Subcutaneous adipose tissue (tissue), 4 donors: ENCODE data around the gene CCR2. TPM values are rescaled to one million over a fixed set of nuclear protein-coding genes. Genes with fewer than 3 reads are reported as not detected.

Source experiments
- total RNA-seq, 4 donors: library from RNA; depleted of rRNA; stranded (reverse); fragments of >200 nt; gene quantifications; one replicate each; pipeline ENCODE4 v1.1.0, GENCODE V29; 2016
- TF ChIP-seq, protein P1 (sequence below): fragments of 450-650 bp; IDR thresholded peaks from one replicate; pipeline ENCODE4 v1.5.1; 2016; ENCODE audit warnings: low read depth, mild to moderate bottlenecking, control low read depth, antibody characterized with exemption, moderate library complexity

The CCR2 gene
- total RNA-seq = 1 to 10 TPM; 1.3 to 3.4 (median 1.8) TPM

DNA sequence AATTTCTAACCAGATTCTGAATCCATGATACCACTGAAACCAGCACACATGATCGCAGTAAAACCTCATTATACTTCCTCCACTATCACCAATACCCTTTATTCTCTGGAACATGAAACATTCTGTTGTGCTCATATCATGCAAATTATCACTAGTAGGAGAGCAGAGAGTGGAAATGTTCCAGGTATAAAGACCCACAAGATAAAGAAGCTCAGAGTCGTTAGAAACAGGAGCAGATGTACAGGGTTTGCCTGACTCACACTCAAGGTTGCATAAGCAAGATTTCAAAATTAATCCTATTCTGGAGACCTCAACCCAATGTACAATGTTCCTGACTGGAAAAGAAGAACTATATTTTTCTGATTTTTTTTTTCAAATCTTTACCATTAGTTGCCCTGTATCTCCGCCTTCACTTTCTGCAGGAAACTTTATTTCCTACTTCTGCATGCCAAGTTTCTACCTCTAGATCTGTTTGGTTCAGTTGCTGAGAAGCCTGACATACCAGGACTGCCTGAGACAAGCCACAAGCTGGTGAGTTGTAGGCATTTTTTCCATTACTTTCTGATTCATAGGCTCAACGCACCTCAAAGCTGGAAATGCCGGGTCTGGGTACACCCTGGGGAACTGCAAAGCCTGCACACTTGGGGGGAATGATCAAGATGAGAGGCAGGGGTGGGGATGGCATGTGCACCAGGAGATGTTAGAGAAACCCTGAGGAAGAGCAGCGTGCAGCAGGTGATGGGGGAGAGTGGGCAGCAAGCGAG lies at the start of gene CCR2:
Gene CCR2 (plus strand): TSS at position 465 of the 764 bp plus-strand sequence. CDS start 3,417 bp downstream, outside the sequence.
- TF ChIP-seq, protein P1, sequence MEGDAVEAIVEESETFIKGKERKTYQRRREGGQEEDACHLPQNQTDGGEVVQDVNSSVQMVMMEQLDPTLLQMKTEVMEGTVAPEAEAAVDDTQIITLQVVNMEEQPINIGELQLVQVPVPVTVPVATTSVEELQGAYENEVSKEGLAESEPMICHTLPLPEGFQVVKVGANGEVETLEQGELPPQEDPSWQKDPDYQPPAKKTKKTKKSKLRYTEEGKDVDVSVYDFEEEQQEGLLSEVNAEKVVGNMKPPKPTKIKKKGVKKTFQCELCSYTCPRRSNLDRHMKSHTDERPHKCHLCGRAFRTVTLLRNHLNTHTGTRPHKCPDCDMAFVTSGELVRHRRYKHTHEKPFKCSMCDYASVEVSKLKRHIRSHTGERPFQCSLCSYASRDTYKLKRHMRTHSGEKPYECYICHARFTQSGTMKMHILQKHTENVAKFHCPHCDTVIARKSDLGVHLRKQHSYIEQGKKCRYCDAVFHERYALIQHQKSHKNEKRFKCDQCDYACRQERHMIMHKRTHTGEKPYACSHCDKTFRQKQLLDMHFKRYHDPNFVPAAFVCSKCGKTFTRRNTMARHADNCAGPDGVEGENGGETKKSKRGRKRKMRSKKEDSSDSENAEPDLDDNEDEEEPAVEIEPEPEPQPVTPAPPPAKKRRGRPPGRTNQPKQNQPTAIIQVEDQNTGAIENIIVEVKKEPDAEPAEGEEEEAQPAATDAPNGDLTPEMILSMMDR = no peak

DNA sequence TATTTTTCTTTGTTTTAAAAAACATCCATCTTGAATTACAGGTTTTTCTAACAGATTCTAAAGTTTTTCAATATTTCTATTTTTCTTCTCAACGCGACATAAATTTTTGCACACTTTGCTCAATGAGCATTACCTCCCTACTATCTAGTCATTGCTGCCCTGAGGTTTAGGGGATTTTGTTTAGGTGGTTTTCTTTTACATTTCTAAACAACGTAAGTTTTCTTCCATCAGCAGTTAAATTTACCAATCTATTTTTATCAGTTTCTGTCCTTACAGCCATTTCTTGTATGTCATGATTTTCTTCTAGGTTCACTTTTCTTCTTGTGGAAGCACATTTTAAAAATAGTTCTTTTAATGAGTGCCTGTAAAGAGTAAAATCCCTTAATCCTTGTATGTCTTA lies 49.2 kb upstream of the CCR2 start:
- TF ChIP-seq, protein P1 = no peak

DNA sequence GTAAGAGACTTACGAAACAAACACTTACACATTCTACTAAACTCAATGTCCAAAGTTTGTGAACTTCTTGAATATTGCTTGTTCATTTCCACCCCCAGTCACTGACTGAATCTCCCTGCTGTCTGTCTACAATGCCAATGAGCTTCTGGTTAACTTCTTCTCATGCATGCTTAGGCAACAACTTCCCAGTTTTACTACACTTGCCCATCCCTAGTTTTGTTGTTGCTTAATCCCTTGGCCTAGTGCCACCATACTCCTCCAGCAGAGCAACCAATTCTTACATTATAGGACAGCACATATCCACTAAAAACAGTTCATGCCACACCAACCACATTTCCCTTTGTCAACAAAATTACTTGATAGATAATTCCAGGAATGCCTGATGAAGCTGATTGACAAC lies 40.9 kb upstream of the CCR2 start:
- TF ChIP-seq, protein P1 = no peak

DNA sequence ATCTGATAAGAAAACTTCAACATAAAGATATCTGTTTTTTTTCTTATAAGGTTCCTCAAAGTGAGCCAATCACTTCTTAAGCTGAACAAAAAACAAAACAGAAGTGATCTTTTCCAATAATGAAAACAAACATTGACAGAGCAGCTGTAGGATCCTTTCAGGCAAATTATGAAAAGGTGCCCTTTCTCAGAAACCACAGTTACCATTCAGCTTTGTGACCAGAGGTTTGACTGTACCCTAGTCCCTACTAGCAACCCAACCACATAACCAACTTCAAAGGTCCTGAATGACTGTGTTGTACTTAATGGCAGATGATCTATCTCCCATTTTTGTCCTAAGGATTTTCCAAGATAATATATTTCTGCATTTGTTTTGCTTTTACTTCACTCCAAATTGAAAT lies 39.4 kb upstream of the CCR2 start:
- TF ChIP-seq, protein P1 = no peak

DNA sequence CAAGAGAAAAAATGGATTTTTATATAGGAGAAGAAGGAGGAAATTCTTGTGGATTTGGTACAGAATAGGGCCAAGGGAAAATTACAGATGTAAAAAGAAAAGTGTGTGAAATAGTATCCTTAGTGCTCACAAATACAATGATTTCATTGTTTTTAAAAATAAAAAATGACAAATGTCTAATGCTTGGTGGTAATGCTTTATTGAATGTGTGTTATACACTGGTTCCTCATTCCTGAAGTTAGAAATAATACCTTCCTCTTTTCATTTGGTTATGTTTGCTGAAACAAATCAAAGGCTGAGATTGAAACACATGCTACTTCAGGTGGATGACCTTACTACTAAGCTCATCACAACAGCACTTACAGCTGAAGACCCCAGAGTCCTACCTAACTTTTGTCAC lies 37.7 kb upstream of the CCR2 start:
- TF ChIP-seq, protein P1 = no peak

DNA sequence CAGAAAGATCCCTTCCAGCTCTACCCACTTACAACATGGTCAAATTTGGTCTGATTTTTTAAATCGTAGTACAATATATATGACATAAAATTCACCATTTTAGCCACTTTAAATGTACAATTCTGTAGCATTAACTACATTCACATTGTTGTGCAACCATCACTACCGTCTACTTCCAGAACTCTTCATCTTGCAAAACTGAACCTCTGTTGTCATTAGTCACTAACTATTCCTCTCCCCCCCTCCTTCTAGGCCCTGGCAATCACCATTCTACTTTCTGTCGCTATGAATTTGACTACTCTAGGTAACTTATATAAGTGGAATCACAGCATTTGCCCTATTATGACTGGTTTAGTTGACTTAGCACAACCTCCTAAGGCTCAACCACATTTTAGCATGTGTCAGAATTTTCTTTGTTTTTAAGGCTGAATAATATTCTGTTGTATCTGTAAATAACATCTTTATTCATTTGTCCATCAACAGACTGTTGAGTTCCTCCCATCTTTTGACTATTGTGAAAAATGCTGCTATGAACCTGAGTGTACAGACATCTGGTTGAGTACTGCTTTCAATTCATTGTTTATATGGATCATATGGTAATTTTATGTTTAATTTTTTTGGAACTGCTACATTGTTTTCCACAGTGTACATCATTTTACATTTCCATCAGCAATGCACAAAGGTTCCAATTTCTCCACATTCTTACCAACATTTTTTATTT lies 35.5 kb upstream of the CCR2 start:
- TF ChIP-seq, protein P1 = no peak

DNA sequence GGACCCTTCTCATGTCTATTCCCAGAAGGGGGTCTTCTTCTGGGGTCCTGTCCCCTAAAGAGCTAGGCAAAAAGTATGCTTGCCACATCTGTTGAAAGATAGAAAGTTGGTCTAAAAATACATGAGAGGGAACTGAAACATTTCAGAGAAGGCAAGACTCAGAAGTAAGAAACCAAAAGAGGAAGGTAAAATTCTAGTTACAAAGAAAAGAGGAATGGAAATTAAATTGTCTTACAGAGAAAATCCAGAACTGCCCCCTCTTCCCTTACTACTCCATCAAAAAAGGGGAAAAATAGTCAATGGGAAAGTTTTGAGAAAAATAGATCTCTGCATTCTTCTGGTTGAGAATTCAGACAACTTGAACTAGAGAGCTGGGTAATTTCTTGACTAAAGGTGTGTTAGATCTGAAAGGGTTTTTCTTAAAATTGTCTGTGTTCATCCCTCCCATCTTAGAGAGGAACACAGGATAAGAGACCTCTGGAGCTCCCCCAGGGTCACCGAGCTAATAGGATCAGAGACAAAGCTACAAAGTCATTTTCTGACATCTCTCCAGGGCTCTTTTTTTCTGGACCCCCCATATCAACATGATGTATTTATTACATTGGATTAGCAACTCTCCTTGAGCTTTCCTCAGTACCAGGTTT lies 32.3 kb upstream of the CCR2 start:
- TF ChIP-seq, protein P1 = no peak
